ENCODE data around the gene ANO9.

The ANO9 gene

GRCh38 chr11:441418-442274 is at the start of gene ANO9:
Gene ANO9 (minus strand): TSS chr11:442011. CDS start chr11:441926, 85 bp downstream.
- Histone ChIP-seq H3K4me3 (ENCODE audit: low read depth in 1 of 2, low read length in 2 of 2) (peak within 1 kb of the TSS in 1 of 2 donors; percentile 16), H3K4me1 (ENCODE audit: control insufficient read depth in 1 of 2, insufficient read depth in 2 of 2, low read length in 2 of 2) (no peaks in the 10 kb centered on the region)

GRCh38 chr11:491358-491757 is 49.5 kb upstream of the ANO9 start:
- H3K27ac ChIP-seq (ENCODE audit: low read length), result no peak overlapping the region
- no peaks in the 10 kb centered on the region for H3K27me3 ChIP-seq (ENCODE audit: low read depth, low read length)
- peaks cover 0 to 3% of the 10 kb centered on the region in 2 donors for H3K4me1 ChIP-seq (ENCODE audit: control insufficient read depth in 1 of 2, insufficient read depth in 2 of 2, low read length in 2 of 2)
- H3K4me3 ChIP-seq (ENCODE audit: low read depth in 1 of 2, low read length in 2 of 2), result no peak overlapping the region
- H3K36me3 ChIP-seq (ENCODE audit: control insufficient read depth in 1 of 2, insufficient read depth in 2 of 2, low read length in 2 of 2), result peaks cover 10 to 71% of the 10 kb centered on the region in 2 donors
- H3K9me3 ChIP-seq (ENCODE audit: control insufficient read depth in 1 of 2, low read length in 2 of 2), result no peaks in the 10 kb centered on the region

More at GRCh38 chr11:441418-442274, at the start of gene ANO9:
- Histone ChIP-seq H3K36me3 (ENCODE audit: control insufficient read depth in 1 of 2, insufficient read depth in 2 of 2, low read length in 2 of 2) (no peaks in the 10 kb centered on the region), H3K27me3 (ENCODE audit: low read depth, low read length) (no peaks in the 10 kb centered on the region), H3K27ac (ENCODE audit: low read length) (no peak within 1 kb of the TSS), H3K9me3 (ENCODE audit: control insufficient read depth in 1 of 2, low read length in 2 of 2) (no peaks in the 10 kb centered on the region)

GRCh38 chr11:490930-491260 is 49.1 kb upstream of the ANO9 start:
- Histone ChIP-seq H3K36me3 (ENCODE audit: control insufficient read depth in 1 of 2, insufficient read depth in 2 of 2, low read length in 2 of 2) (peaks cover 10 to 68% of the 10 kb centered on the region in 2 donors), H3K4me3 (ENCODE audit: low read depth in 1 of 2, low read length in 2 of 2) (no peak overlapping the region), H3K9me3 (ENCODE audit: control insufficient read depth in 1 of 2, low read length in 2 of 2) (no peaks in the 10 kb centered on the region), H3K27ac (ENCODE audit: low read length) (no peak overlapping the region), H3K27me3 (ENCODE audit: low read depth, low read length) (no peaks in the 10 kb centered on the region), H3K4me1 (ENCODE audit: control insufficient read depth in 1 of 2, insufficient read depth in 2 of 2, low read length in 2 of 2) (peaks cover 0 to 3% of the 10 kb centered on the region in 2 donors)

DNA sequence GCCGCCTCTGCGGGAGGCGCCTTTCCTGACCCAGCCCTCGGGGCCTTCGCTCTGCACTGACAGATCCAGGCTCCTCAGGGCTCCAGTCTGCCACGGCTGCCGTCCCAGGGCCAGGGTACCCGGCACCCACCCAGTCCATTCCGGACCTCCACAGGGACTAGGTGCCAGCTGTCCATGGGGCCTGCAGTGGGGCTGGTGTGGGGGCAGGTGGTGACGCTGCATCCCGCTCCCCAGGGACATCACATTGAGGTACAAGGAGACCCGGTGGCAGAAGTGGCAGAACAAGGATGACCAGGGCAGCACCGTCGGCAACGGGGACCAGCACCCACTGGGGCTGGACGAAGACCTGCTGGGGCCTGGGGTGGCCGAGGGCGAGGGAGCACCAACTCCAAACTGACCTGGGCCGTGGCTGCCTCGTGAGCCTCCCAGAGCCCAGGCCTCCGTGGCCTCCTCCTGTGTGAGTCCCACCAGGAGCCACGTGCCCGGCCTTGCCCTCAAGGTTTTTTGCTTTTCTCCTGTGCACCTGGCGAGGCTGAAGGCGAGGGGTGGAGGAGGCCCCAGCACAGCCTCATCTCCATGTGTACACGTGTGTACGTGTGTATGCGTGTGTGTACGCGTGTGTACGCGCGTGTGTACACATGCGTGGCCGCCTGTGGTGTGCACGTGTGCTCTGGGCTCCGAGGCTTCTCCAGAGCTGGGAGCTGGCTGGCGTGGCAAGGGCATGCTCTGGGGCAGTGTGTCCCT is 48.5 kb upstream of the ANO9 start:
- Histone ChIP-seq H3K4me3 (ENCODE audit: low read depth in 1 of 2, low read length in 2 of 2) (no peak overlapping the region), H3K27me3 (ENCODE audit: low read depth, low read length) (no peaks in the 10 kb centered on the region), H3K9me3 (ENCODE audit: control insufficient read depth in 1 of 2, low read length in 2 of 2) (no peaks in the 10 kb centered on the region), H3K27ac (ENCODE audit: low read length) (no peak overlapping the region), H3K4me1 (ENCODE audit: control insufficient read depth in 1 of 2, insufficient read depth in 2 of 2, low read length in 2 of 2) (no peaks in the 10 kb centered on the region), H3K36me3 (ENCODE audit: control insufficient read depth in 1 of 2, insufficient read depth in 2 of 2, low read length in 2 of 2) (peaks cover 10 to 63% of the 10 kb centered on the region in 2 donors)

DNA sequence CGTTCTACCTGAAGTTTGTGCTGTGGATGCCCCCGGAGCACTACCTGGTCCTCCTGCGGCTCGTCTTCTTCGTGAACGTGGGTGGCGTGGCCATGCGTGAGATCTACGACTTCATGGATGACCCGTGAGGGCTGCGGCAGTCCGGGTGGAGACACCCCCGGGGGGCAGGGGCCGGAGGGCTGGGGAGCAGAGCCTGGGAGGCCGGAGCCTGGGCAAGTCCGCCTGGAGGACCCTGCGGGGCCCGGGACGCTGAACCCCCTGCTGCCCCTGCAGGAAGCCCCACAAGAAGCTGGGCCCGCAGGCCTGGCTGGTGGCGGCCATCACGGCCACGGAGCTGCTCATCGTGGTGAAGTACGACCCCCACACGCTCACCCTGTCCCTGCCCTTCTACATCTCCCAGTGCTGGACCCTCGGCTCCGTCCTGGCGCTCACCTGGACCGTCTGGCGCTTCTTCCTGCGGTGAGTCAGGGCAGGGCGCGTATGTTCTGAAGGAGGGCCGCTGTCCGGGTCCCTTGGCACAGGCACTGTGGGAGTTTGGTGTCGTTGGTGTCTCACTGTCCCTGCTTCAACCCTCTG is 47.9 kb upstream of the ANO9 start:
- no peaks in the 10 kb centered on the region for H3K27me3 ChIP-seq (ENCODE audit: low read depth, low read length)
- H3K9me3 ChIP-seq (ENCODE audit: control insufficient read depth in 1 of 2, low read length in 2 of 2), result no peaks in the 10 kb centered on the region
- H3K36me3 ChIP-seq (ENCODE audit: control insufficient read depth in 1 of 2, insufficient read depth in 2 of 2, low read length in 2 of 2), result peaks cover 10 to 56% of the 10 kb centered on the region in 2 donors
- H3K27ac ChIP-seq (ENCODE audit: low read length), result no peak overlapping the region
- no peaks in the 10 kb centered on the region for H3K4me1 ChIP-seq (ENCODE audit: control insufficient read depth in 1 of 2, insufficient read depth in 2 of 2, low read length in 2 of 2)
- no peak overlapping the region for H3K4me3 ChIP-seq (ENCODE audit: low read depth in 1 of 2, low read length in 2 of 2)

DNA sequence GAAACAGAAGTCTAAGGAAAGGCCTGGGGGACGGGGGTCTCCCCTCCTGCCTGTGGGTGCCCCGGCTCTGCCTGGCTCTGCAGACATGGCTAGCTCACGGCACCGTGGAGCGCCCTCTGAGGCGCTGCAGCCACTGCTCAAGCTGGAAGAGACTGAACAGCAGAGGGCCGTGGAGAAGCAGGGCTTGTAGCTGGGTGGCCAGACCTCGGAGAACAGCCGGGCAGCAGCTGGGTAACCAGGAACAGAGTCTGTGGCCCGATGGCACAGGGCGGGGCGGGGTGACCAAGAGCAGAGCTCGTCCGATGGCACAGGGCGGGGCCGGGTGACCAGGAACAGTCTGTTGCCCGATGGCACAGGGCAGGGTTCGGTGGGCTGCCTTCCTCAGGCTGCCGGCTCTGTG is 47.2 kb upstream of the ANO9 start:
- H3K27me3 ChIP-seq (ENCODE audit: low read depth, low read length), result no peaks in the 10 kb centered on the region
- H3K9me3 ChIP-seq (ENCODE audit: control insufficient read depth in 1 of 2, low read length in 2 of 2), result no peaks in the 10 kb centered on the region
- H3K36me3 ChIP-seq (ENCODE audit: control insufficient read depth in 1 of 2, insufficient read depth in 2 of 2, low read length in 2 of 2), result peaks cover 6 to 49% of the 10 kb centered on the region in 2 donors
- H3K27ac ChIP-seq (ENCODE audit: low read length), result no peak overlapping the region
- H3K4me1 ChIP-seq (ENCODE audit: control insufficient read depth in 1 of 2, insufficient read depth in 2 of 2, low read length in 2 of 2), result no peaks in the 10 kb centered on the region
- H3K4me3 ChIP-seq (ENCODE audit: low read depth in 1 of 2, low read length in 2 of 2), result no peak overlapping the region

DNA sequence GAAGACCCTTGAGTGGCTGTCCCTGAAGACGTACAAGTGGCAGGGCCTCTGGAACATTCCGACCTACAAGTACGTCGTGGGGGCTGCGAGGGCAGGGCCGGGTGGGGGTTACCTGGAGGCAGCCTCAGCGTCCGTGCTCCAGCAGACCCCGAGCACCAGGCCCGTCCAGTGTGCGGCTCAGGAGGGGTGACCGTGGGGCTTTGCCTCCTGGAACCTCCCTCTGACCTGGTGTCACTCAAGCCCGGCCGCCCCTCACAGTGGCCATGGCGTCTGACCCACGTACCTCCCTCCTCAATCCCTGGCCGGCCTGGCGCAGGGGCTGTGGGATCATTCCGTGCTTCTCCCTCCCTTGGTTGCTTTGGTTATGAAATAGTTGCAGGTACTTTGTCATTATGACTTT is 46.8 kb upstream of the ANO9 start:
- Histone ChIP-seq H3K4me3 (ENCODE audit: low read depth in 1 of 2, low read length in 2 of 2) (no peak overlapping the region), H3K9me3 (ENCODE audit: control insufficient read depth in 1 of 2, low read length in 2 of 2) (no peaks in the 10 kb centered on the region), H3K4me1 (ENCODE audit: control insufficient read depth in 1 of 2, insufficient read depth in 2 of 2, low read length in 2 of 2) (no peaks in the 10 kb centered on the region), H3K27me3 (ENCODE audit: low read depth, low read length) (no peaks in the 10 kb centered on the region), H3K36me3 (ENCODE audit: control insufficient read depth in 1 of 2, insufficient read depth in 2 of 2, low read length in 2 of 2) (peaks cover 6 to 45% of the 10 kb centered on the region in 2 donors), H3K27ac (ENCODE audit: low read length) (no peak overlapping the region)

DNA sequence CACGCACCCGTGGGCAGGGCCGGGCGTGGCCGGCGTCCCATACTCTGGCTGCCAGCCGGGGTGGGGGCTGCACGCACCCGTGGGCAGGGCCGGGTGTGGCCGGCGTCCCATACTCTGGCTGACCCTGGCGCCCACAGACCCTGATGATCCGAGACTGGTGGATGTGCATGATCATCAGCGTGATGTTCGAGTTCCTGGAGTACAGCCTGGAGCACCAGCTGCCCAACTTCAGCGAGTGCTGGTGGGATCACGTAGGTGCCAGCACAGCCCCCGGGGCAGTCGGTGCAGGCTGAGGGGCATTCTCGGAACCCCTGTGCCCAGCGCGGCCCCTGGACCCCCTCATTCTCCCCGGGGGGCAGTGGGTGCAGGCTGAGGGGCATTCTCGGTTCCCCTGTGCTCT is 46.3 kb upstream of the ANO9 start:
- Histone ChIP-seq H3K27ac (ENCODE audit: low read length) (no peak overlapping the region), H3K9me3 (ENCODE audit: control insufficient read depth in 1 of 2, low read length in 2 of 2) (no peaks in the 10 kb centered on the region), H3K4me1 (ENCODE audit: control insufficient read depth in 1 of 2, insufficient read depth in 2 of 2, low read length in 2 of 2) (no peaks in the 10 kb centered on the region), H3K4me3 (ENCODE audit: low read depth in 1 of 2, low read length in 2 of 2) (no peak overlapping the region), H3K36me3 (ENCODE audit: control insufficient read depth in 1 of 2, insufficient read depth in 2 of 2, low read length in 2 of 2) (peaks cover 6 to 43% of the 10 kb centered on the region in 2 donors), H3K27me3 (ENCODE audit: low read depth, low read length) (no peaks in the 10 kb centered on the region)

DNA sequence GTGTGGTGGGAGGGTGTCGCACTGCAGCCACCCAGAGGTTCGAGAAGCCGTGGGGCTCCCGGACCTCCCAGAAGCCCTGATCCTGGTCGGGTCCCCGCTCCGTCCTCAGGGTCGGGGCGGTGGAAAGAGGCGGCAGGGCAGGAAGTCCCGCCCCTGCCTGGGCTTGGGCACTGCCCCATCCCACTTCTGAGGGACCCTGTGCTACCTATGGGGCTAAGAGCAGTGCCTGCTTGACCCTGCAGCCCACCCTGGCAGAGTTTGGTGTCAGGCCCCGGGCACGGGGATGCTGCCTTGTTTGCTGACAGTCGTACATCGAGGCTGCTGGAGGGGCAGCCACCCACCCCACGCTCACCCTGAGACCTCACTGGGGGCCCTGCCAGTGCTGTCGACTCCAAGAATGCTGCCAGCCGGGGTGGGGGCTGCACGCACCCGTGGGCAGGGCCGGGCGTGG is 45.8 kb upstream of the ANO9 start:
- Histone ChIP-seq H3K36me3 (ENCODE audit: control insufficient read depth in 1 of 2, insufficient read depth in 2 of 2, low read length in 2 of 2) (peaks cover 6 to 38% of the 10 kb centered on the region in 2 donors), H3K4me3 (ENCODE audit: low read depth in 1 of 2, low read length in 2 of 2) (no peak overlapping the region), H3K9me3 (ENCODE audit: control insufficient read depth in 1 of 2, low read length in 2 of 2) (no peaks in the 10 kb centered on the region), H3K27ac (ENCODE audit: low read length) (no peak overlapping the region), H3K4me1 (ENCODE audit: control insufficient read depth in 1 of 2, insufficient read depth in 2 of 2, low read length in 2 of 2) (no peaks in the 10 kb centered on the region), H3K27me3 (ENCODE audit: low read depth, low read length) (no peaks in the 10 kb centered on the region)

- no peaks in the 10 kb centered on the region for H3K4me1 ChIP-seq (ENCODE audit: control insufficient read depth in 1 of 2, insufficient read depth in 2 of 2, low read length in 2 of 2)
- peaks cover 6 to 34% of the 10 kb centered on the region in 2 donors for H3K36me3 ChIP-seq (ENCODE audit: control insufficient read depth in 1 of 2, insufficient read depth in 2 of 2, low read length in 2 of 2)
- no peak overlapping the region for H3K27ac ChIP-seq (ENCODE audit: low read length)
- H3K27me3 ChIP-seq (ENCODE audit: low read depth, low read length), result no peaks in the 10 kb centered on the region
- no peaks in the 10 kb centered on the region for H3K9me3 ChIP-seq (ENCODE audit: control insufficient read depth in 1 of 2, low read length in 2 of 2)
- H3K4me3 ChIP-seq (ENCODE audit: low read depth in 1 of 2, low read length in 2 of 2), result no peak overlapping the region
Measured at GRCh38 chr11:486189-486588, 44.4 kb upstream of the ANO9 start.

DNA sequence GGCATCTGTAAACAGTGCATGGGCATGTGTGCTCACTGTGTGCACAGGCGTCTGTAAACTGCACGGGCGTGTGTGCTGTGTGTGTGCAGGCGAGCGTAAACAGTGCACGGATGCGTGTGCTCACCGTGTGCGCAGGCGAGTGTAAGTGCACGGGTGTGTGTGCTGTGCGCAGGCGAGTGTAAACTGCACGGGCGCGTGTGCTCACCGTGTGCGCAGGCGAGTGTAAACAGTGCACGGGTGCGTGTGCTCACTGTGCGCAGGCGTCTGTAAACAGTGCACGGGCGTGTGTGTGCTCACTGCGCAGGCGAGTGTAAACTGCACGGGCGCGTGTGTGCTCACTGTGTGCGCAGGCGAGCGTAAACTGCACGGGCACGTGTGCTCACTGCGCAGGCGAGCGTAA is 42.8 kb upstream of the ANO9 start:
- H3K27ac ChIP-seq (ENCODE audit: low read length), result no peak overlapping the region
- H3K4me1 ChIP-seq (ENCODE audit: control insufficient read depth in 1 of 2, insufficient read depth in 2 of 2, low read length in 2 of 2), result no peaks in the 10 kb centered on the region
- no peaks in the 10 kb centered on the region for H3K9me3 ChIP-seq (ENCODE audit: control insufficient read depth in 1 of 2, low read length in 2 of 2)
- H3K4me3 ChIP-seq (ENCODE audit: low read depth in 1 of 2, low read length in 2 of 2), result no peak overlapping the region
- peaks cover 0 to 18% of the 10 kb centered on the region in 2 donors for H3K36me3 ChIP-seq (ENCODE audit: control insufficient read depth in 1 of 2, insufficient read depth in 2 of 2, low read length in 2 of 2)
- no peaks in the 10 kb centered on the region for H3K27me3 ChIP-seq (ENCODE audit: low read depth, low read length)
